HG03442 (cell line): ENCODE results near the gene AFAP1L2.

Experiments
- ATAC-seq: cut with Tn5 transposase; IDR thresholded peaks from one replicate; pipeline ENCODE4 v1.9.1; 2021; ENCODE audit warnings: mild to moderate bottlenecking, moderate library complexity; ENCODE audit not compliant: unreplicated experiment

Gene AFAP1L2

GRCh38 chr10:114315566-114316420 is 88.5 kb downstream of the AFAP1L2 start:
- ATAC-seq, result no peak

GRCh38 chr10:114313866-114314265 is 90.4 kb downstream of the AFAP1L2 start:
- ATAC-seq, result no peak

GRCh38 chr10:114313139-114313538 is 91.2 kb downstream of the AFAP1L2 start:
- ATAC-seq, result no peak

GRCh38 chr10:114311496-114312209 is 92.6 kb downstream of the AFAP1L2 start:
- ATAC-seq, result no peak

- no peak for ATAC-seq
Measured at GRCh38 chr10:114311023-114311422, 93.3 kb downstream of the AFAP1L2 start.

- ATAC-seq, result no peak
Measured at GRCh38 chr10:114310346-114310745, 94.0 kb downstream of the AFAP1L2 start.

GRCh38 chr10:114309364-114309651 is 95.0 kb downstream of the AFAP1L2 start:
- ATAC-seq, result no peak

GRCh38 chr10:114308531-114309363 is 95.6 kb downstream of the AFAP1L2 start:
- peak; percentile 41 for ATAC-seq

GRCh38 chr10:114307731-114308130 is 96.6 kb downstream of the AFAP1L2 start:
- no peak for ATAC-seq

GRCh38 chr10:114306116-114306973 is 98.0 kb downstream of the AFAP1L2 start:
- no peak for ATAC-seq

- ATAC-seq, result no peak
Measured at GRCh38 chr10:114305521-114305925, 98.8 kb downstream of the AFAP1L2 start.

GRCh38 chr10:114304571-114305421 is 99.5 kb downstream of the AFAP1L2 start:
- ATAC-seq, result peak; percentile 52

GRCh38 chr10:114304017-114304570 is 100.2 kb downstream of the AFAP1L2 start:
- peak; percentile 78 for ATAC-seq

GRCh38 chr10:114303556-114303955 is 100.7 kb downstream of the AFAP1L2 start:
- no peak for ATAC-seq

- ATAC-seq, result no peak
Measured at GRCh38 chr10:114301951-114302710, 102.2 kb downstream of the AFAP1L2 start.

- no peak for ATAC-seq
Measured at GRCh38 chr10:114301177-114301576, 103.1 kb downstream of the AFAP1L2 start.

GRCh38 chr10:114300036-114300645 is 104.2 kb downstream of the AFAP1L2 start:
- no peak for ATAC-seq

- ATAC-seq, result no peak
Measured at GRCh38 chr10:114297136-114297705, 107.1 kb downstream of the AFAP1L2 start.
